ENCODE results near the gene DOCK10. TPM values are rescaled to one million over a fixed set of nuclear protein-coding genes. Genes with fewer than 3 reads are reported as not detected.

The DOCK10 gene
- total RNA-seq = 10 to 100 TPM; 11.9 to 42.0 (median 17.9) TPM

- no peak for TF ChIP-seq CTCF (IDR thresholded peaks at IDR 0.05)
- peak; percentile 37 for ATAC-seq (ENCODE audit: low FRiP score)
- DNase-seq (ENCODE audit: low spot score) = no peak
Measured at GRCh38 chr2:225041851-225042799, at the start of gene DOCK10. TSS of gene DOCK10 (minus strand) at chr2:225042468. CDS start at chr2:225042374, 94 bp downstream.

- DNase-seq (ENCODE audit: low spot score) (no peak), ATAC-seq (ENCODE audit: low FRiP score) (no peak)
- no peak for TF ChIP-seq CTCF (IDR thresholded peaks at IDR 0.05)
Measured at GRCh38 chr2:225091336-225091735, 49.1 kb upstream of the DOCK10 start.

GRCh38 chr2:225090746-225091145 is 48.5 kb upstream of the DOCK10 start:
- ATAC-seq (ENCODE audit: low FRiP score) (no peak), DNase-seq (ENCODE audit: low spot score) (no peak)
- TF ChIP-seq CTCF (IDR thresholded peaks at IDR 0.05) = no peak

GRCh38 chr2:225086915-225087314 is 44.6 kb upstream of the DOCK10 start:
- ATAC-seq (ENCODE audit: low FRiP score) (no peak), DNase-seq (ENCODE audit: low spot score) (no peak)
- no peak for TF ChIP-seq CTCF (IDR thresholded peaks at IDR 0.05)

- no peak for TF ChIP-seq CTCF (IDR thresholded peaks at IDR 0.05)
- DNase-seq (ENCODE audit: low spot score) (no peak), ATAC-seq (ENCODE audit: low FRiP score) (no peak)
Measured at GRCh38 chr2:225086439-225086838, 44.2 kb upstream of the DOCK10 start.

GRCh38 chr2:225083276-225083675 is 41.0 kb upstream of the DOCK10 start:
- DNase-seq (ENCODE audit: low spot score) (no peak), ATAC-seq (ENCODE audit: low FRiP score) (no peak)
- TF ChIP-seq CTCF (IDR thresholded peaks at IDR 0.05) = no peak

- no peak for TF ChIP-seq CTCF (IDR thresholded peaks at IDR 0.05)
- DNase-seq (ENCODE audit: low spot score) (no peak), ATAC-seq (ENCODE audit: low FRiP score) (no peak)
Measured at GRCh38 chr2:225076125-225076524, 33.9 kb upstream of the DOCK10 start.
